ENCODE data around the gene LSM5.

The LSM5 gene

DNA sequence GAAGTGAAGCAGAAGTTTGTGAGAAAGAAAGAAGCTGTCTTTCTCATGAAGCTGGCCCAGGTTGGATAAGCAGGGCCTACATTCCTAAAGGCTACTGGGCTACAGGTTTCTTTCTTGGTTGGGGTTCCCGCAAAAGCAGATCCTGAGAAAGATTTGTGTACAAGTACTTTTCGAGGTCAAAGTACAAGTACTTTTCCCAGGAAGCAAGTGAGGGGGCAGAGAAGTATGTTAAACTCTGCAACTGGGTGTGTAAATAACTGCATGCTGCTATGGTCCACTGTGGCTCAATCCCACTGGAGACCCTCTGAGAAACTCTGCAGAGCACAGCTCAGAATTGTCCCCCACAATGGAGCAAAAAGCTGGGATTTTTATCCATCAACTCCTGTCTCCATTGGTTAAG, 28.7 kb downstream of the LSM5 start:
- H3K9me3 ChIP-seq = no peaks in the 10 kb centered on the region

DNA sequence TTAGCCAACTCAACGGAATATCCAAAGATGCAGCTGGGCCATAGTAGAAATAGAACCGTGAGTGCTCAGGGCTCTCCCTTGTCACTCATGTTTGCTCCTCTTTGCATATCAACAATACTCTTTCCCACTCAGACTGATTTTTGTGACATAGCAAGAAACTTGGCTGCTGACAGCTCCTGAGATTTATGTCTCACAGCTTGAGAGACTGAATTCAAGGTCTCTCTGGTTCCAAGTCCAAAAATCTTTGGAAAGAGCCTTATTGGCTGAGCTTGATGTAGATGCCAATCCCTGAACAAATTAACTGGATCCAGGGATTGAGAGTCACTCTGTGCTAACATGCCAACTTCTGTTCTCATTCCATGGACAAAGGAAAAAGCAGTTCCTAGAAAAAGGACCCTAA, 30.4 kb downstream of the LSM5 start:
- DNase-seq = no peak
- Histone ChIP-seq H3K27ac (no peak overlapping the region), H3K27me3 (no peaks in the 10 kb centered on the region), H3K4me1 (no peaks in the 10 kb centered on the region), H3K36me3 (no peaks in the 10 kb centered on the region), H3K4me3 (no peak overlapping the region), H3K9me3 (no peaks in the 10 kb centered on the region)
- TF ChIP-seq, protein P1, sequence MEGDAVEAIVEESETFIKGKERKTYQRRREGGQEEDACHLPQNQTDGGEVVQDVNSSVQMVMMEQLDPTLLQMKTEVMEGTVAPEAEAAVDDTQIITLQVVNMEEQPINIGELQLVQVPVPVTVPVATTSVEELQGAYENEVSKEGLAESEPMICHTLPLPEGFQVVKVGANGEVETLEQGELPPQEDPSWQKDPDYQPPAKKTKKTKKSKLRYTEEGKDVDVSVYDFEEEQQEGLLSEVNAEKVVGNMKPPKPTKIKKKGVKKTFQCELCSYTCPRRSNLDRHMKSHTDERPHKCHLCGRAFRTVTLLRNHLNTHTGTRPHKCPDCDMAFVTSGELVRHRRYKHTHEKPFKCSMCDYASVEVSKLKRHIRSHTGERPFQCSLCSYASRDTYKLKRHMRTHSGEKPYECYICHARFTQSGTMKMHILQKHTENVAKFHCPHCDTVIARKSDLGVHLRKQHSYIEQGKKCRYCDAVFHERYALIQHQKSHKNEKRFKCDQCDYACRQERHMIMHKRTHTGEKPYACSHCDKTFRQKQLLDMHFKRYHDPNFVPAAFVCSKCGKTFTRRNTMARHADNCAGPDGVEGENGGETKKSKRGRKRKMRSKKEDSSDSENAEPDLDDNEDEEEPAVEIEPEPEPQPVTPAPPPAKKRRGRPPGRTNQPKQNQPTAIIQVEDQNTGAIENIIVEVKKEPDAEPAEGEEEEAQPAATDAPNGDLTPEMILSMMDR (IDR thresholded peaks at IDR 0.05) = no peak
- intact Hi-C loops (cut with DNase I; ENCODE audit: low total_unique reads) = no loop called here

More for the DNA sequence above, 28.7 kb downstream of the LSM5 start:
- DNase-seq = no peak
- H3K4me1 ChIP-seq = no peaks in the 10 kb centered on the region
- intact Hi-C loops (cut with DNase I; ENCODE audit: low total_unique reads) = no loop called here
- H3K4me3 ChIP-seq = no peak overlapping the region
- no peak overlapping the region for H3K27ac ChIP-seq
- TF ChIP-seq, protein P1 (IDR thresholded peaks at IDR 0.05) = no peak
- H3K27me3 ChIP-seq = no peaks in the 10 kb centered on the region
- H3K36me3 ChIP-seq = no peaks in the 10 kb centered on the region

DNA sequence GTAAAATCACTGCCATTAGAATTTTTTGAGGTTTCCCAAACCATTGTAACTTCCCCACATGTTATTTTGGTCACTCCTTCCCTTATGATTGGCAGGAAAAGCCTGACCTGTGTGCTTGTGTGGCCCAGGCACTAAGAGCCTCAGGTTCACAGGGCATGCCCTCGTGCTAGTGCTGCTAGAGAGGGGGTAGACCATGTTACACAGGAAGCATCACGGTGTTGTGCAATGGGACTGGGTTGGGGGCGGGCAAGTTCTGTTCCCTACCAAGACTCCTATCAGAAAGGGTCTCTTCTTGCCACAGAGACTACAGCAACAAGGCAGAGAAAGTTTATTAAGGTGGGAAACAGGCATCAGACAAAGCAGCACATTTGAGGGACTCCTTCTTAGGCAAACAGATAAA, 32.2 kb downstream of the LSM5 start:
- Histone ChIP-seq H3K27ac (no peak overlapping the region), H3K9me3 (no peaks in the 10 kb centered on the region), H3K4me1 (no peaks in the 10 kb centered on the region), H3K27me3 (no peaks in the 10 kb centered on the region), H3K4me3 (no peak overlapping the region), H3K36me3 (no peaks in the 10 kb centered on the region)
- DNase-seq = no peak
- intact Hi-C loops (cut with DNase I; ENCODE audit: low total_unique reads) = no loop called here
- TF ChIP-seq, protein P1 (IDR thresholded peaks at IDR 0.05) = no peak

DNA sequence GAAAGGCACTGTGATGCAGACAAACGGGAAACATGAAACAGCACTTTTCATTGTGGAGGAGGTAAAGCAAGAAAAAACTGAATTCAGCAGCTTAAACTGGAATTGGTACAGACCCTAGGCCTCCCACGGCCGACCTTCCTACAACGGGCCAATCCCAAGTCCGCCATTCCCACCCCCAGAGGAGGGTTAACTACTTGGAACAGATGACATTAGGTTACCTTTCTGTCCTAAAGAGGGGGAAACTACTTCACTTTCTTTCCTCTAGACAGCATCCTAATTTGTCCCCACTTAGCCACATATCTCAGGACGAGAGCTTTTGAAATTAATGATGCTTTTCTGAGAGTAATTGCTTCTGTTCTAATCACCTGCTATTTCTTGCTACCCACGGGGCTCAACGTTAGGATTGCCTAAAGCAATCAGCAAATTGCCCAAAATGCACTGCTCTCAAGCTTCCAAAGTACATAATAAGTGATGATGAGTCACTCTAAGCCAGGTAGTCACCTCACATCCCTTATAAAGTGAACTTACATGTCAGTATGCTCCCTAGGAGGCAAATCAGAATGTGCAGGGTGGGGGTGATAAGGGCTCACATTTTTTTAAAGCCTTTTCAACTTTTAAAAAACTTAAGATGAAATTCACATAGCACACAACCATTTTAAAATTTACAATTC, 36.7 kb downstream of the LSM5 start:
- no peak for DNase-seq
- H3K9me3 ChIP-seq = no peaks in the 10 kb centered on the region
- H3K4me3 ChIP-seq = no peak overlapping the region
- intact Hi-C loops (cut with DNase I; ENCODE audit: low total_unique reads) = no loop called here
- H3K4me1 ChIP-seq = no peaks in the 10 kb centered on the region
- H3K27me3 ChIP-seq = no peaks in the 10 kb centered on the region
- H3K27ac ChIP-seq = no peak overlapping the region
- TF ChIP-seq, protein P1 (IDR thresholded peaks at IDR 0.05) = no peak
- H3K36me3 ChIP-seq = no peaks in the 10 kb centered on the region

DNA sequence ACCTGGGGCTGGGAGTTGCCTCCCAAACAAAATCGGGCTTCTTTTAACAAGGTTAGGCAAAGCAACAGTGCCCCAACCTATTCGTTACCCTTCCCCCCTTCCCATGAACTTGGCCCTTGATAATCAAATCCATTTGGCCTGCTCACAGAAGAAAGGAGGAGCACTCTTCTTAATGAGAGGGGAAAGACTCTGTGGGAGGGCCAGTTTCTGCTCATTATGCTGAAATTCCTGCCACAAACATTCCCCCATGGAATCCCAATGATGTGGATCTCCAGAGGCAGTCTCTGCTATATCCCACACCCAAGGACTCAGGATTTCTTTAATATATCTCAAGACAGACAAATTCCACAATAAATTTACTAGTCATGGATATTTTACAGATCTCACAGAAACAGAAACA, 43.0 kb downstream of the LSM5 start:
- TF ChIP-seq, protein P1 (IDR thresholded peaks at IDR 0.05) = no peak
- no peak overlapping the region for H3K27ac ChIP-seq
- intact Hi-C loops (cut with DNase I; ENCODE audit: low total_unique reads) = no loop called here
- no peak for DNase-seq
- no peaks in the 10 kb centered on the region for H3K27me3 ChIP-seq
- H3K4me1 ChIP-seq = no peaks in the 10 kb centered on the region
- H3K9me3 ChIP-seq = peaks cover 0 to 4% (median 0%) of the 10 kb centered on the region in 3 donors
- H3K36me3 ChIP-seq = no peaks in the 10 kb centered on the region
- H3K4me3 ChIP-seq = no peak overlapping the region
